Cardiac muscle cell (in vitro differentiated cells and primary cell): ENCODE results near the gene SPN. TPM values are rescaled to one million over a fixed set of nuclear protein-coding genes. Genes with fewer than 3 reads are reported as not detected.

ENCODE experiments used
- DNase-seq, 2 donors: peaks; one replicate each; pipeline versions ENCODE4 v3.0.0 to v3.0.0-alpha.2; 2010 to 2017; ENCODE audit warnings: low read depth in 1 of 2, low spot score in 1 of 2
- H3K27ac ChIP-seq: fragments of 200-600 bp; sonication (generic); 2 replicates; pipeline ENCODE4 v1.5.1; 2016
- H3K27me3 ChIP-seq: fragments of 200-600 bp; sonication (generic); 2 replicates; pipeline ENCODE4 v1.6.0; 2016; ENCODE audit warnings: control low read depth
- H3K36me3 ChIP-seq: fragments of 200-600 bp; sonication (generic); 2 replicates; pipeline ENCODE4 v1.5.1; 2016; ENCODE audit warnings: control low read depth
- H3K4me1 ChIP-seq: fragments of 200-600 bp; sonication (generic); 2 replicates; pipeline ENCODE4 v1.8.1; 2017; ENCODE audit warnings: low read depth, mild to moderate bottlenecking, mixed run types
- H3K4me3 ChIP-seq: fragments of 200-600 bp; sonication (generic); 2 replicates; pipeline ENCODE4 v1.5.1; 2016; ENCODE audit warnings: mild to moderate bottlenecking
- H3K9me3 ChIP-seq: fragments of 200-600 bp; sonication (generic); 2 replicates; pipeline ENCODE4 v1.5.1; 2017; ENCODE audit warnings: low read depth, mild to moderate bottlenecking, control low read depth
- CTCF ChIP-seq: IDR thresholded peaks from 2 replicates; pipeline ENCODE4 v1.5.1; 2012; ENCODE audit warnings: low read depth, mild to moderate bottlenecking, low read length
- polyA plus RNA-seq: library from polyadenylated mRNA; unstranded; fragments of >200 nt; fragmentation: Nextera tagmentation; extraction: Ambion mirVana; gene quantifications from 2 replicates; pipeline ENCODE4 v1.2.1, GENCODE V29; 2016
- total RNA-seq: library from RNA; depleted of rRNA; stranded (reverse); fragments of >200 nt; gene quantifications from 2 replicates; pipeline ENCODE4 v1.2.3, GENCODE V29; 2016

SPN gene
- total and polyA plus RNA-seq, 2 experiments from 2014 or later, result 1.1 to 1.5 TPM

GRCh38 chr16:29668267-29668666, 5.2 kb downstream of the SPN start:
- Histone ChIP-seq H3K27ac (no peak overlapping the region), H3K4me1 (peaks cover 16% of the 10 kb centered on the region), H3K36me3 (no peaks in the 10 kb centered on the region), H3K27me3 (no peaks in the 10 kb centered on the region), H3K9me3 (no peaks in the 10 kb centered on the region), H3K4me3 (no peak overlapping the region)
- TF ChIP-seq CTCF, result no peak
- DNase-seq, result no peak

GRCh38 chr16:29673501-29673900, 10.5 kb downstream of the SPN start:
- H3K9me3 ChIP-seq, result no peaks in the 10 kb centered on the region
- no peak overlapping the region for H3K27ac ChIP-seq
- no peak for DNase-seq
- no peak overlapping the region for H3K4me3 ChIP-seq
- no peaks in the 10 kb centered on the region for H3K36me3 ChIP-seq
- no peaks in the 10 kb centered on the region for H3K4me1 ChIP-seq
- TF ChIP-seq CTCF, result no peak
- no peaks in the 10 kb centered on the region for H3K27me3 ChIP-seq

- DNase-seq, result peak in 1 of 2 donors; percentile 88
- TF ChIP-seq CTCF, result no peak
- H3K27ac ChIP-seq, result no peak overlapping the region
Observed at GRCh38 chr16:29674188-29674587, 11.1 kb downstream of the SPN start.

GRCh38 chr16:29675811-29676643, 13.0 kb downstream of the SPN start:
- Histone ChIP-seq H3K36me3 (no peaks in the 10 kb centered on the region), H3K27ac (no peak overlapping the region), H3K4me3 (no peak overlapping the region), H3K9me3 (no peaks in the 10 kb centered on the region), H3K27me3 (no peaks in the 10 kb centered on the region), H3K4me1 (no peaks in the 10 kb centered on the region)
- DNase-seq, result peak; percentile 53 to 56
- TF ChIP-seq CTCF, result no peak

More at GRCh38 chr16:29674188-29674587, 11.1 kb downstream of the SPN start:
- Histone ChIP-seq H3K9me3 (no peaks in the 10 kb centered on the region), H3K4me3 (no peak overlapping the region), H3K27me3 (no peaks in the 10 kb centered on the region), H3K4me1 (no peaks in the 10 kb centered on the region), H3K36me3 (no peaks in the 10 kb centered on the region)

GRCh38 chr16:29676989-29677785, 14.1 kb downstream of the SPN start:
- no peak for DNase-seq
- Histone ChIP-seq H3K27me3 (no peaks in the 10 kb centered on the region), H3K4me1 (no peaks in the 10 kb centered on the region), H3K9me3 (no peaks in the 10 kb centered on the region), H3K36me3 (no peaks in the 10 kb centered on the region), H3K4me3 (no peak overlapping the region), H3K27ac (no peak overlapping the region)
- no peak for TF ChIP-seq CTCF
